Left colon (tissue), 2 donors: ENCODE measurements around the gene APOL2. TPM values are rescaled to one million over a fixed set of nuclear protein-coding genes. Genes with fewer than 3 reads are reported as not detected.
"Not testable (repeated sequence)": the region's sequence is repeated elsewhere in the genome, so short reads cannot be mapped to it uniquely, and the experiment has no call there.

Source experiments
- ATAC-seq: fragments of 200-7000 bp; cut with Tn5 transposase; one replicate; pipeline ENCODE4 v1.9.1; 2020; ENCODE audit warnings: mild to moderate bottlenecking, moderate library complexity
- DNase-seq, 2 donors: peaks; one replicate each; pipeline ENCODE4 v3.0.0-alpha.2; 2020
- intact Hi-C, 2 donors: fragments of 100-400 bp; cut with DNase I in 1 of 2; cut with micrococcal nuclease in 1 of 2; formaldehyde crosslinking; loops; one replicate each; pipeline versions ENCODE4 v1.11.2 to v1.14.0; 2022; cut with DNase I, micrococcal nuclease
- total RNA-seq, 2 donors: library from RNA; stranded (reverse); fragmentation: NEBNext Ultra II Directional; extraction: Animal tissue kit (Norgen Biotek cat#: 25700); gene quantifications; one replicate each; pipeline ENCODE4 v1.2.1, GENCODE V29; 2021
- donor health status: DM: no; HTN: no; CAD: no.
- donor health status: DM: yes; HTN: yes; CAD: no.

The APOL2 gene
- total RNA-seq, 2 donors from 2014 or later, result 29.8 to 49.0 TPM

- DNase-seq, result no peak
- intact Hi-C loops, result no loop called here
- ATAC-seq, result no peak
Observed at GRCh38 chr22:36208162-36208765, 31.1 kb downstream of the APOL2 start.

- intact Hi-C loops, result no loop called here
- no peak for ATAC-seq
- no peak for DNase-seq
Observed at GRCh38 chr22:36206255-36206654, 33.1 kb downstream of the APOL2 start.

- intact Hi-C loops, DNase-seq, ATAC-seq: not testable (repeated sequence)
Observed at GRCh38 chr22:36205573-36205972, 33.8 kb downstream of the APOL2 start.

GRCh38 chr22:36204632-36205015 is 34.7 kb downstream of the APOL2 start:
- peak in 1 of 2 donors; percentile 60 for DNase-seq
- intact Hi-C loops, result no loop called here
- peak; percentile 76 for ATAC-seq

- intact Hi-C loops, result no loop called here
- ATAC-seq, result peak; percentile 23
- peak in 1 of 2 donors; percentile 22 for DNase-seq
Observed at GRCh38 chr22:36204001-36204631, 35.2 kb downstream of the APOL2 start.

- intact Hi-C loops, DNase-seq: not testable (repeated sequence)
- peak; percentile 34 for ATAC-seq
Observed at GRCh38 chr22:36203441-36203840, 35.9 kb downstream of the APOL2 start.

- DNase-seq, result peak in 1 of 2 donors; percentile 46
- peak; percentile 55 for ATAC-seq
- intact Hi-C loops, result not testable (repeated sequence)
Observed at GRCh38 chr22:36202906-36203305, 36.4 kb downstream of the APOL2 start.

- DNase-seq (peak; percentile 62 to 67), ATAC-seq (peak; percentile 59)
- intact Hi-C loops, result no loop called here
Observed at GRCh38 chr22:36201630-36202319, 37.6 kb downstream of the APOL2 start, which contains the start of gene APOL4. Gene APOL4 (minus strand): TSS chr22:36201809. CDS start chr22:36201734, 75 bp downstream.

GRCh38 chr22:36201025-36201424 is 38.3 kb downstream of the APOL2 start:
- ATAC-seq, result peak; percentile 55
- intact Hi-C loops, result not testable (repeated sequence)

GRCh38 chr22:36199001-36199551 is 40.3 kb downstream of the APOL2 start:
- DNase-seq (no peak), ATAC-seq (no peak)
- intact Hi-C loops, result no loop called here

More at GRCh38 chr22:36201025-36201424, 38.3 kb downstream of the APOL2 start:
- DNase-seq, result not testable (repeated sequence)

GRCh38 chr22:36198536-36198935 is 40.8 kb downstream of the APOL2 start:
- no peak for DNase-seq
- ATAC-seq, result no peak
- intact Hi-C loops, result no loop called here

- DNase-seq (no peak), ATAC-seq (no peak)
- intact Hi-C loops, result no loop called here
Observed at GRCh38 chr22:36197514-36198146, 41.7 kb downstream of the APOL2 start.

GRCh38 chr22:36197065-36197440 is 42.3 kb downstream of the APOL2 start:
- ATAC-seq (no peak), DNase-seq (peak in 1 of 2 donors; percentile 65)
- intact Hi-C loops, result no loop called here

GRCh38 chr22:36196254-36197064 is 42.9 kb downstream of the APOL2 start:
- DNase-seq (no peak), ATAC-seq (peak; percentile 67)
- intact Hi-C loops, result no loop called here

- ATAC-seq, result peak; percentile 85
- intact Hi-C loops, result loop anchor here in 1 of 2 donors (5.0 kb wide), 1 partner anchor 77 kb away; no protein-coding TSS in a partner anchor
- peak; percentile 54 to 58 for DNase-seq
Observed at GRCh38 chr22:36194971-36195370, 44.4 kb downstream of the APOL2 start.

- intact Hi-C loops, result loop anchor here in 1 of 2 donors (5.0 kb wide), 1 partner anchor 78 kb away; no protein-coding TSS in a partner anchor
- DNase-seq, result no peak
- no peak for ATAC-seq
Observed at GRCh38 chr22:36194385-36194784, 44.9 kb downstream of the APOL2 start.

- ATAC-seq (no peak), DNase-seq (no peak)
- intact Hi-C loops, result loop anchor here in 1 of 2 donors (5.0 kb wide), 1 partner anchor 79 kb away; no protein-coding TSS in a partner anchor
Observed at GRCh38 chr22:36193577-36193976, 45.8 kb downstream of the APOL2 start.

- ATAC-seq, result no peak
- no peak for DNase-seq
- intact Hi-C loops, result loop anchor here in 1 of 2 donors (5.0 kb wide), 1 partner anchor 79 kb away; no protein-coding TSS in a partner anchor
Observed at GRCh38 chr22:36193171-36193570, 46.2 kb downstream of the APOL2 start.
